A673 (cell line): ENCODE results near the gene ARHGAP6.

Experiments used
- EZH2 ChIP-seq: fragments of 200-600 bp; sonication (generic); IDR thresholded peaks from 2 replicates; pipeline ENCODE4 v1.6.1; 2017; ENCODE audit warnings: borderline replicate concordance, low read depth, mild to moderate bottlenecking, mixed read lengths, antibody characterized with exemption, low read length; ENCODE audit not compliant: poor library complexity, severe bottlenecking
- TF ChIP-seq, protein P1 (sequence below): fragments of 300-800, 200-600 bp; sonication (generic); conservative IDR thresholded peaks from 2 replicates; pipeline ENCODE4 v1.5.1; 2017; ENCODE audit warnings: low read depth, mild to moderate bottlenecking, antibody characterized with exemption, low read length, moderate library complexity, mixed read lengths

DNA sequence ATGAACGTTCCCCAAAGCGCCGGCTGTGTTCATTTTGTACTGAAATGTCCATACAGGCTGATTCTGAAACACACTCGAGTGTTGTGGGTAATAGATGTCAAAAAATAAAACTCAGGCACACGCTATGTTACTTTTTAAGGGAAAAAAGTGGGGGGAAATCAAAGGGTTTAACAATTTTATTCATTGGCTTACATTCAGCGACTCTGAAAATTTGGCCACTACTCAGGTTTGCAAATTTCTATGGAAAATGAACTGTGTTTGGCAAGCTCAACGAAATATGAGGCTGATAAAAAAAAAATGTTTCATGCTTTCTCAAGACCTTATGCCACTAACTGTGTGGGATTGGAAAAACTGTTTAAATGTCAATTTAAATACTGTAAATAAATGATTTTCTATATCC is 354.0 kb downstream of the ARHGAP6 start:
- TF ChIP-seq, protein P1, sequence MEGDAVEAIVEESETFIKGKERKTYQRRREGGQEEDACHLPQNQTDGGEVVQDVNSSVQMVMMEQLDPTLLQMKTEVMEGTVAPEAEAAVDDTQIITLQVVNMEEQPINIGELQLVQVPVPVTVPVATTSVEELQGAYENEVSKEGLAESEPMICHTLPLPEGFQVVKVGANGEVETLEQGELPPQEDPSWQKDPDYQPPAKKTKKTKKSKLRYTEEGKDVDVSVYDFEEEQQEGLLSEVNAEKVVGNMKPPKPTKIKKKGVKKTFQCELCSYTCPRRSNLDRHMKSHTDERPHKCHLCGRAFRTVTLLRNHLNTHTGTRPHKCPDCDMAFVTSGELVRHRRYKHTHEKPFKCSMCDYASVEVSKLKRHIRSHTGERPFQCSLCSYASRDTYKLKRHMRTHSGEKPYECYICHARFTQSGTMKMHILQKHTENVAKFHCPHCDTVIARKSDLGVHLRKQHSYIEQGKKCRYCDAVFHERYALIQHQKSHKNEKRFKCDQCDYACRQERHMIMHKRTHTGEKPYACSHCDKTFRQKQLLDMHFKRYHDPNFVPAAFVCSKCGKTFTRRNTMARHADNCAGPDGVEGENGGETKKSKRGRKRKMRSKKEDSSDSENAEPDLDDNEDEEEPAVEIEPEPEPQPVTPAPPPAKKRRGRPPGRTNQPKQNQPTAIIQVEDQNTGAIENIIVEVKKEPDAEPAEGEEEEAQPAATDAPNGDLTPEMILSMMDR = no peak
- TF ChIP-seq EZH2 = no peak
